Stimulated activated CD4-positive, alpha-beta T cell treated with anti-CD3 and anti-CD28 coated beads, Interleukin-4, amount 100 ng/mL, for 1 hour (primary cell): Measurements from ENCODE around the gene DCTD.

Source experiments
- DNase-seq: peaks from one replicate; pipeline ENCODE4 v3.0.0-alpha.2; 2020

Gene DCTD

DNA sequence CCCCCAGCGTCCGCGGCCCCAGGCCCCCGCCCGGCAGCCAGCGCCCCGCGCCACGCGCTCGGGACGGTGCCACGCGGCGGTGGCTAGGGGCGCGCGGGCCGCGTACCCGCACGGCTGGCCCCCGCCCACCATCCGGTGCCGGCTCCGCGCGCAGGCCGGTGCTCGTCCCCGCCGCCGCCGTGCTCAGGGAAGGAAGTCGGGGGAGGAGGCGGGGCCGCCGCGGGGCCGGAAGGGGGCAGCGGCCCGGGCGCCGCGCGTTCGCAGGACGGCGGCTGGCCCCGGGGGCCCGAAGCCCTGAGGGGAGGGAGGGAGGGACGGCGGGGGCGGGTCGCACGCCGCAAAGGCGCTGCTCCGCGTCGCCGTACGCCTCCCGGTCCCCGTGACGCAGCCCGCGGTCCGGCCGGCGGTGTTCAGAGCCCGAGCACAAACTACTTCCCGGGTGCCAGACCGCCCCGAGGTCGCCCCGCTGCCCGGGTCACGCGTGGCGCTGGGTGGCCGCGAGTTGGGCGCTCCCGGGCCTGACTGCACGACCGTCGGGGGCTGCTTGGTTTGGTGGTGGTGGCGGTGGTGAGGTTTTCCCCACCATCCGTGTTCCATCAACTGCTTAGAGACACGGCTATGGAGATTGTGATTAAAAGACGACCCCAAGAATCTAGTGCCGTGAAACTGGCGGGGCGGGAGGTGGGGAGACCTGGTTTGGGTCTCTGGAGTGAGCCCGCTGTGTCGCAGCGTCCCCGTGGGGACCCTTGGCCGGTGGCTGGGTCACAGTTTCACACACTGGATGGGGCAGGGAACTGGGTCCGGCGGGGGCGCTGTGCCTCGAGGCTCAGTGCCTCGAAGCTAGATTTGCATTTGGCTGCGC, at the start of gene DCTD:
DCTD (minus strand) TSS at position 205 of the 862 bp plus-strand sequence. CDS start 1,818 bp downstream, outside the sequence.
- peak; percentile 83 for DNase-seq

DNA sequence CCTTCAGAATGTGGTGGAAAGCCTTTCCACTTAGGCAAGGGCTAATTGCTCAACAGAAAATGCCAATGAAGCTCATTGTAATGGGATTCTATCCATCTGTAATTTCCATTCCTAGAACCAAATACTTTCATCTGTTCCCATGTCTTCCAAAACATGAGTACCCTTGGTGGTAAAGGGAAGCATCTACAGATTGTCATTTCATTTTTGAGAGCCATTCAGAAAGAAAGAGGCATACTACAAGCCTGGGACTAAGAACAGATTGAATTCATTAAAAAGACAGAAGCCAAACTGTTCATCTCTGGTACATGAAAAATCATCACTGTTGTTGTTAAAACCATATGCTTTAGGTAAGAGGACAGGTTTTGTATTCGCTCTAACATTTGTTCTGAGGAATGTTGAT, 43.6 kb upstream of the DCTD start:
- DNase-seq, result no peak

DNA sequence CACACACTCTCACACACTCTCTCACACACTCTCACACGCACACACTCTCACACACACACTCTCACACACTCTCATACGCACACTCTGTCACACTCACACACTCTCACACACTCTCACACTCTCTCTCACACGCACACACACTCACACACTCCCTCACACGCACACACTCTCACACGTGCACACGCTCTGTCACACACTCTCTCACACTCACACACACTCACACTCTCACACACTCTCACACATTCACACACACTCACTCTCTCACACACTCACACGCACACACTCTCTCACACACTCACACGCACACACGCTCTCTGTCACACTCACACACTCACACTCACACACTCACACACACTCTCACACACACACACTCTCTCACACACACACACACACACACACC, 43.0 kb upstream of the DCTD start:
- no peak for DNase-seq

DNA sequence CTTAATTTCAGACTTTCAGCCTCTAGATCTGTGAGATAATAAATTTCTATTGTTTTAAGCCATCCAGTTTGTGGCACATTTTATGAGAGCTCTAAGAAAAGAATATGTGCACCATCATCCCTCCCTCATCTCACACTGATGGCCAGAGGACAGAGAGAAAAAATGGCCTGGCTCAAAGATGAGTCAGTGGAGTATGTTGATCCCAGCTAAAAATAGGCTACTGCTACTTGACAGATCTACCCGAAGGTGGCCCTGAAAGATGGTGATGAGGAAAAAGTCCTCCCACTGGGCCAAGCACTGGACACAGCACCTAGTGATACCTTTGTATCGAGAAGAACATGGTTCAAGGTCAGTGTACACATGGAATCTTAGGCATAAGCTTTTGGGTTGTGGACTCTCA, 38.2 kb upstream of the DCTD start:
- no peak for DNase-seq

DNA sequence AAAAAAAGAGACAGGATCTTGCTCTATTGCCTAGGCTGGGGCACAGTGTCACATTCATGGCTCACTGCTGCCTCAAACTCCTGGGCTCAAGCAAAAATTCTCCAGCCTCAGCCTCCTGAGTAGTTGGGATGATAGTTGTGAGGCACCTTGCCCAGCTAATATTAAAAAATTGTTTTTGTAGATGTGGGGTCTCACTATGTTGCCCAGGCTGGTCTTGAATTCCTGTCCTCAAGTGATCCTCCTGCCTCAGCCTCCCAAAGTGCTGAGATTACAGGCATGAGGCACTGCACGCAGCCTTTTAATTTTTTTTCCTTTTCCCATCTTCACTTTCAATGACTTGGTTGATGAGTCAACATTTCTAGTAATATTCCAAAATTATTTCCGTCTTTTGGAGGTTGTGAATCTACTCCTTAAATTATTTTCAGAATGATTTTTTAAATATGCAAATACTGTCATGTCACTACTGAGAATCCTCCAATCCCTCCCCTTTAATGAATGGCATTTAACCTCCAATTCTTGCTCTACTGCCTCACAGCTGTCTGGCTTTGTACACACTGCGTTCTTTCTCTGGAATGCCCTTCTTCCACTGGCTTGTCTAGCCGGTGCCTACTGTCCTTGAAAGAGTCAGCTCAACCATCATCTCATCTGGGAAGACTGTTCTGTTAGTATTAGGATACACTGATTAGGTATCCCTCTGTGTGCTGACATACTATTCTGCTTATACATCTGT, 27.5 kb upstream of the DCTD start:
- DNase-seq, result no peak

DNA sequence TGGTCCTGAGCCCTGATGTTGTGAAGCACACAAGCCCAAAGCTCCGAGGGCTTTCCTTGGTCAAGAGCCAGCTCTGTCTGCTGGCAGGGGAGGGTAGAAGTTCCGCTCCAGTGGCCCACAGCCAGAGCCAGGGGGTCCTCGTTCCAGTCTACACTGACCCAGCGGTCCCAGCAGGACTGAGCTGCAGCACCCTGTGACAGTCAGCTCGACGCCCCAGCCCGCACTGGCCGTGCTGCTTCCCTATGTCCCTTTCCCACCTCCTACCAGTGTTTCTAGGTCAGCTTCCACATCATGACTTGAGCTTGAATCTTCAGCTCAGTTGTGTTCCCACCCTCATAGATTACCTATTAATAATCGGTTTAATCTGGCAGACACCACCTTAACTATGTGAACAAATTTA, 22.5 kb upstream of the DCTD start:
- DNase-seq, result no peak

DNA sequence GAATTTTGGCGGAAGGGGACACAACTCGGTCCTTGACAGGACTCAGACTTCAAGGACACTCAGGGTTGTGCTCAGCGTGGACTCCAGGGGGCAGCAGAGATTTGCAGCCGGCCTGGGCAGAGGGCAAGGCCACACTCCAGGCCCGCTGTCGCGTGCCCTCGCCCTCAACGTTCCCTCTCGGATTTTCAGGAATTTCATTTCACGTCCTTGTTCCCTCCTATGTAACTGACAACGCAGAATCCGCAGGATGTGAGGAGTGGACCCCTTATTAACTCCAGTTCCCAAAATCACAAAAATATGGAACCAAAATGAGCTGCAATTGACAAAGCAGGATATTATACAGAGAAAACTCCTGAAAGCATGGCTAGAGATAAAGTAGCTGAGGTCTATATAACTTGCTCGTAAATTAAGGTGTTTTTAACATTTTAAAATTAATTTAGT, 21.0 kb upstream of the DCTD start:
- DNase-seq, result peak; percentile 65

DNA sequence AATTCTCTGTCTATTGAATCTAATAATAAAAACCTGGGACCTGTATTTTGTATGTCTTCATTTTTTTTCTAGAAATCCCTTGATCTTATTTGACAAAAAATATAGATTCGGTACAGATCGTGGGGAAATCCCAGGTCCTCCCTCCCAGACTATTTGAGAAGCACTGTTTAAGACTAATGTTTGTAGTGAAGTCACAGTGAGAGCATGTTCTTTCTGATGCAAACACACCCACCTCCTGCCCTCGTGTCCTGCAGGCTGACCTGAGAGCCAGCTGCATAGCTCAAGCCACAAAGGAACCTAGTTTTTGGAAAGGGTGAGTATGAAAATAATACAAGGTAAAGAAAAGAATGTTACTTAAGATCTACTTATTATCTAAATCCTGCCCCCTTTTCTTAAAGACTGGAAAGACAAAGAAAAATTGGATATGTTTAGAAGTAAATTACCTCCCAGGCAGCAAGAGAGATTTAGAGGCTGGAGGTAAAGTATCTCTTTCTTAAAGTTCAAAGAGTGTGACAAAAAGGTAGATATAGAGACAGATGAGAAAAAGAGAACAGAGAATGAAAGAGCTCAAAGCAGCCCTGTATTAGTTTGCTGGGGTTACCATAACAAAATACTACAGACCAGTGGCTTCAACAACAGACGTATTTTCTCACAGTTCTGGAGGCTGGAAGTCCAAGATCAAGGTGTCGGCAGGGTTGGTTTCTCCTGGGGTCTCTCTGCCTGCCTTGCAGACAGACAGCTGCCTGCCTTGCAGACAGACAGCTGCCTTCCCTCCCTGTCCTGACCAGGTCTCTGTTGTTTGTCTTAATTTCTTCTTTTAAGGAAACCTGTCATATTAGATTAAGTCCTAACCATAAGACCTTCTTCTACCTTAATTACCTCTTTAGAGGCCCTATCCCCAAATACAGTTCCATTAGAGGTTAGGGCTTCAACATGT, 20.4 kb upstream of the DCTD start:
- DNase-seq, result no peak

DNA sequence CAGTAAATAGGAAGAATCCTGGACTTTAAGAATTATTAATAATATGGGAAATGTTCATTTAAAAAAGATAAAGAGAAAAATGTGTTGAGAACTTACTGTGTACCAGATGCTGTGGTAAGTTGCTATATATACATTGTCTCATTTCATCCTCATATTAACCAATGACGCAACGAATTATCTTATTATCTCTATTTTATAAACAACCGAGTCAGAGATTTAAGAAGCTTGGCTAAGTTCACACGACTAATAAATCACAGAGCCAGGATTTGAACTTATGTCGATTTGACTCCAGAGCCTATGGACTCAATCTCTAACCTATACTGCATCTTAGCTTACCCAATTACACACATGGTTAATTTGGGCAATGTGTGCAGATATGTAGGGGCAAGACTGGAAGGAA, 15.5 kb upstream of the DCTD start:
- DNase-seq, result no peak

DNA sequence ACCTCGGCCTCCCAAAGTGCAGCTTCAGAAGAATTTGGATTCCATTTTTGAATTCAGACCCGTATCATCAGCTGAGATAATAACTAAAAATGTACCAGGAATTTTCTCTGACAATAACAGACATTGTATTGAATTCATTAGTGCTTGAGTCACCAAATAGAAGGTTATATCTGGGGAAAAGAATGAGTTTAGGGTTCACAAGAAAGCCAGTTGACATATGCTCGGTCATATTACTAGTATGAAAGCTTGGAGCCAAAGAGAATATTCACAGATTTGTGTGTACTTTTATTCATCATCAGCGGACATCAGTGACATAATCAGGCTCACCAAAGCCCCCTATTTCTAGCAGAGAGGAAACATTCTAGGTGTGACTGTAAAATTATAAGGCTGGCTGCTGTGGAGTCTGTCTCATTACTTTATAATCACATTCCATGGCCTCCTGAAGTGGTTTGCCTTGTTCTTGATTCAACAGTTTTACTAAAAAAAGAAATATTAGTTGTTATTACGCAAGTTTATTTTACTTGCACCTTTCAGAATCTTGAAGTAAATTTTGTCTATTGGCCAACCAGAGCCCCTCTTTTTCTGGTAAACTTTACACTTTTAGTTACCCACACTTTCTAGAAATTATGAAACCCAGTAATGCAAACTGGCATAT, 14.6 kb upstream of the DCTD start:
- no peak for DNase-seq

DNA sequence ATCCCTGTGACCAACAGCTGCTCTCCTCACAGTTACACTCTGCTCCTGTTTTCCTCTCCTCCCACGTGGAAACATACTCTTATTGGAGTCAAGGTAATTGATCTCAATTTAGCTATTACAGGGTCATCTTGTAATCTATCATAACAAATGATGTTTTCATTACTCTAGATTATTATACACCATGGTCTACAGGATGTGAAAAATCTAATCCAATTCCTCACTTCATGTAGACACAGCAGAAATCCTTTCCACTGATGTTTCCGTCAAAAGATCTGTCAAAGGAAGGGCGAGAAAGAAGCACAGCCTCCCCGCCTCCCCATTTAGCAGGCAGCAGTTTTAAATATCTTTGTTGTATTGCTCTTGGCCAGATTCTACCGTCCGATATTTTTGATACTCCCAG, 13.7 kb upstream of the DCTD start:
- no peak for DNase-seq

DNA sequence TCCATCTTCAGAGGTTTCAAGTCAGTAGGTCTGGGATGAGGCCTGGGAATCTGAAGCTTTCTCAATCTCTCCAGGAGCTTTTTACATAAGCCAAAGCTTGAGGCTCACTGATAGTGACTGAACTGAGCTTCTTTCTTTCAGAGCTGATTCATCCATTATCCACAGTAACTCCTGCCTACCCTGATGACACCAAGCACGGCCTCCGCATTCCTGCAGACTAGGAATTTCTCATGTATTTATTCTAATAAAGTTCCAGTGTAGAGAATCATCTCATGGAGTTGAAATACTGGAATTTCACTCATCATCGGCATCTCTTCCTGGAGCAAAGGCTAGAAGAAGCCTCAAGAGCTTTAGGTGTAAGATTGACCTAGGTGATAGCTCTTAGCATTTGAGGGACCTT, 12.1 kb upstream of the DCTD start:
- DNase-seq, result no peak

DNA sequence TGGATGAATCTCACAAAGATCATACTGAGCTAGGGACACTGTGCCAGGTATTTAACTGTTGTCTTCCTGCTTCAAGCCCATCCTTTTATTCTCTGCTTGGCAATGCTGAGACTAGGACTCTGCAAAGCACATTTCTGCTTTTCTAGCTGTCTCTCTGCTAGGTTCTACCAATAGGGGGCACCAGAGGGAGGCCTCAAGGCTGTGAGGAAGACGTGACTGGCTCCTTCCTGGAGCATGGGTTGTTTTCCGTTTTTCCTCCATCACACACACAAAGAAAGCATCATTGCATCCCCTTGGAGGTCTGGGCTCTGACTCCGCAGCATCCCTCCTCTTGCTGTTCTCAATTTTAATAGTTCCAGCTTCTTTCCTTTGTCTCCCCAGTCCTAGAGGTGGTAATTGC, 10.9 kb upstream of the DCTD start:
- DNase-seq, result no peak

DNA sequence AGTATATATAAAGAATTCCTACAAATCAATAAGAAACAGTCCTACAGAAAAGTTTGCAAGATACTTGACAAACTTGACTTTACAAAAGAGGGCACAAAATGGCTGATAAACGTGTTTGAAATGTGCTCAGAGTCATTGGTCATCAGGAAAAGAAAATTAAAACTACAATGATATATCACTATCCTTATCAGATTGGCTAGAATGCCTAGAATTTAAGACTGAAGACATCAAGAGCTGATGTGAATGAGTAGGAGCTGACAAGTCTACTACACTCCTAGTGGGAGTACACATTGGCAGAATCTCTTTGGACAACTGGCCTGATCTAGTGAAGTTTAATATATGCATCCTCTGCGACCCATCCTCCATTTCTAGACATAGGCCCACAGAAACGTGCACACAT, 10.3 kb upstream of the DCTD start:
- DNase-seq, result no peak

DNA sequence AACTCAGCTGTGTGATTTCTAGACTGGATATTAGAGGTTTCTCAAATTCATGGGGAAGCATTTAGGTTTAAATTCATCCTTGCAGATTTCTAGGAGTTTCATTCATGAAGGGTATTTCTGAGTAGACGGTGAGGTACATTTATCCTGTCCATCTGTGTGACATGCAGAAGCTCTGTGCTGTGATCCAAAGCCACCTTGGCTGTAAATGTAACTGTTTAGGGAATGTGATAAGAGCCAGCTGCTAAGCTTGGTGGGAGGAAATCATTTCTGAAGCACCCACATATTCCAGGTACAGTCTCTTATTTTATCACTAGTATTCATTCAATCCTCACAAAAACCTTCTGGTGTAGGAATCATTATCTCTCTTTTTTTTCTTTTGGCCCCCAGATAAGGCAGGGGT, 8.7 kb upstream of the DCTD start:
- no peak for DNase-seq

DNA sequence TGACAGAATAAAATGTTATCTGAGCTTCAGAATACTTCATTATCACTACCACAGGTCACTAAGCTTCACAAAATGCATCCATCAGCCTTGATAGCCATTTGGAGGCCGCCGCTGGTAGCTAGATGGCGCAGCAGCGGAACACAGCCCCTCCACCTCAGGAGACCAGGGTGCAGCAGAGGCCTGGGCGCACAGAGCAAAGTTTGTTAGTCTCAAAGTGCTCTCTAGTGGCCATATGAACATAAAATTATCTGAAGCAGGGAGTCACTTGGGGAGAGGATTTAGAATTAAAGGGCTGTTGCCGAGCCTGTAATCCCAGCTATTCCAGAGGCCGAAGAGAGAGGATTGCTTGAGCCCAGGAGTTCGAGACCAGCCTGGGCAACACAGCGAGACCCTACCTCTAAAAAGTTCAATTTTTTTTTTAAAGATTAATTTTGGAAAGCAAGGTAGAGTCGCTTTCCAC, 8.1 kb upstream of the DCTD start:
- DNase-seq, result peak; percentile 52

DNA sequence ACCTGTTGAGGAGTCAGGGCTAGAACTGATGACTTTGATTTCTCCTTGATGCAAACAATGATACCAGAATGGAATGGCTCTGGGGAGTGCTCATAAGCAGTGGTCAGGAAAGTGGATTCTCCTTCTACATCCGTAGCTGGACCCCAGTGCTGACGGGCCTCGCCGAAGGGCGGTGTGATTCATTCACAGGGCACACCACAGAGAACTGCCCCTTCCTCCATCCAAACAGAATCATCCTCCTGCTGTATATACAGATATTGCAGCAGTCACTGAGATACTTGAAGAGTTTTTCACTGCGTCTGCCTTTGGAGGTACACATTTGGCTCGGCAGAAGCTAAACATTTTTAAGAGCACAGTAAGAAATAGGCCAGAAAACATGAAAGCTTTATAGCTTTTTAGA, 7.3 kb upstream of the DCTD start:
- no peak for DNase-seq

DNA sequence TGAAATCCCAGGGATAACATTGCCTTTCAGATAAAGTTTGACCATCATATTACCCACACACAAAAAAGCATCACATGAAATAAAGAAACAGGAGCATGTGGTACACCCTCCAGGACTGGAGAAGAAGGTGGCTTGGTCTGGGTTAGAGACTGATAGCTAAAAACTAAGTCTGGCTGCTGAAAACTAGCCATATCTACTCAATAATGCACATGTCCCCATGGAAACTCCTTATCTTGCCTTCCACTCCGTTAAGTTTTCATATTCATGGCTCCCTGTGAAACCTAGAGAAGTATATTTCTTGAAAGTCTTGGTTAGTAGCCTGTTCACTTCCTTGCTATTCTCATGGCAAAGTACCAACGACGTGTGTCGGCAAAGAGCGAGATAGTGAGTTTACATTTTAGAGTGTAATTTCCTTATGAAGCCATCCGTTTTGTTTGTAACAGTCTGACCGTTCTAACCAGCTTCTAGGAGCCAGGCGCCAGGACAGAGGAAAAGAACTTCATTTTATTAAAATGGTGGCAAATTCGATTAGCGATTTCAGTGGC, 6.7 kb upstream of the DCTD start:
- DNase-seq, result no peak

DNA sequence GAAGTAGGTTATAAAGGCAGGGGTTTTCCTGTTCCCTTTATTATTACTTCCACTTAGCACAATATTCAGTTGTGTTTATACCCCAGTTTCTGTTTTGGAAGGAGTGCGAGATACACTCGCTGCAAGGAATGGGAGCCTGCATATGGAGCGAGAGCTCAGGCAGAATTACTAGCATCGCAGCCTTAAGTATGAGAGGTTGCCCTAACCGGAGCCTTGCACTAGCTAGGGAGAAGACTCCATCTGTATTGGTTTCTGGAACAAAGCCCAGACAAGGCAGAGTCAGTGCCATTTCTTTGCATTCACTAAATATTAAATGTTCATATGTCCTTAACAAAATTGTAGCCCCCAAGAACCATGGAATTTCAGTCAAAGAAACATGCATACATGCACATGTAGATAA, 6.2 kb upstream of the DCTD start:
- no peak for DNase-seq

DNA sequence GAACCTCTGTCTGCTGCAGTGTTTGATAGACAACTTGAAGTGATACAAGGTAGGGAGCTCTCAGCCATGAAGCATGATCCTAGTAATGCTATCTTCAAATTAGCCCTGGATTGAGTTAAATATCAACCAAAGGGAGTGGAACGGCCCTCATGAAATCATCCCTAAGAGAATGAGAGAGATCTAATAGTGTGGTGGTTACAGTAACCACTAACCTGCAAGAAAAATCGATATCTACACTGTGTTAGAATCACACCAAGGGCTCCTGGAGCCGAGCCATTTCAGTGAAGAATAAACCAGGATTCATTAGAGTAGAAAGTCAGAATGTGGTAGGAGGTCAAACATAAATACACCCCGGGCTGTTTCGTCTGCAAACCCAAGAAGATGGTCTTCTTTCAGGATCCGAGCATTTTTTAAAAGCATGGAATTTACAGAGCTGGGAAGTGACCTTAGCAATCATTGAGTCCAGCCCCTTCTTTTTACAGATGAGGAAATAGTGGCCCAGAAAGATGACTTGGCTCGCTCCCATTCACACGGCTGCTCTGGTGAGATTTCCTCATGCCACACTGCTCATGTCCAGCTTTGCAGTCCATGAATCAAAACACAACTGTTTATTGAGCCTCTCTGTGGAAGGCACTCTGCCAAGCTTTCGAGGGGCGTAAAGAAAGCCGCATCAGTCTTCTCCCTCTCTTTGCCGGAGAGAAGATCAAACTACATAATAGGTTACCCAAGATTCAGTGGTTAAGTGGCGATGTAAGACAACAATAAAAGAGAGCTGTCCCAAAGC, 5.5 kb upstream of the DCTD start:
- DNase-seq, result no peak

DNA sequence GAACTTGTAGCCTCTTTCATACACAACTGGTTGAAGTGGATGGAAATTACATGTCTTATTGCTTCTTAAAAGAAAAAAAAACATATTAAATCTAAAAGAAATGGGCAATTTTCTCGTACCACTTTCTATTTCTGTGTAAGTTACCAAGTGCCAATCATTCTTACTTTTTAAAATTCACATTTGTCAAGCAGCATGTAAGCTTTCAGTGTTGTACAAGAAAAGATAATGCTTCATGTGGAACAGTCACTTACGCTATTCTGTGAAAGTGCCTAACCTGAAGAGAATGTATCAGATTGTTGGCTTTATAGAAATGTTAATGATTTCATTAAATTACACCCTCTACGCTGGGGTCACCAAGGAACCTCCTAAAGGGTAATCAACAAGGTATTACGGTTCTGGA, 4.4 kb upstream of the DCTD start:
- DNase-seq, result no peak
